ENCODE measurements around the gene THRAP3.

GRCh38 chr1:36304521-36304920 is 80.3 kb downstream of the THRAP3 start:
- TF ChIP-seq CTCF (conservative IDR thresholded peaks at IDR 0.05; ENCODE audit: low read depth, low read length) (no peak), EZH2 (IDR thresholded peaks at IDR 0.05; ENCODE audit: borderline replicate concordance, low read depth, low read length, poor library complexity, severe bottlenecking) (no peak)
